Caco-2 (cell line): ENCODE measurements around the gene BCR. TPM values are rescaled to one million over a fixed set of nuclear protein-coding genes. Genes with fewer than 3 reads are reported as not detected.
A peak's percentile ranks its signal among the peaks of the same experiment; 100 is the strongest.

Experiments
- BruUV-seq: library from RNA; stranded (reverse); fragments of 400-500 nt; replicated peaks from 2 replicates; lab custom pipeline; 2021; lab: Mats Ljungman, UMichigan
- CTCF ChIA-PET: fragments of 300-600 bp; sonication (Branson Sonifier 250); formaldehyde crosslinking; loops from one replicate; lab custom pipeline; 2022; ENCODE audit warnings: antibody characterized with exemption; lab: Charles Lee
- POLR2A ChIA-PET: fragments of 300-600 bp; sonication (Branson Sonifier 250); formaldehyde crosslinking; loops from one replicate; lab custom pipeline; 2022; ENCODE audit warnings: antibody characterized with exemption; lab: Charles Lee
- DNase-seq, 2 experiments: peaks; one replicate each; pipeline versions ENCODE4 v3.0.0 to v3.0.0-alpha.2; 2020 to 2022
- H3K27me3 ChIP-seq: replicated peaks from 2 replicates; pipeline ENCODE4 v1.6.0; 2011; ENCODE audit warnings: low read length; ENCODE audit not compliant: control insufficient read depth, insufficient read depth
- H3K36me3 ChIP-seq: 2 replicates; pipeline ENCODE4 v1.5.1; 2011; ENCODE audit warnings: low read length; ENCODE audit not compliant: control insufficient read depth, insufficient read depth
- H3K4me1 ChIP-seq: fragments of 250-450 bp; sonication (Bioruptor Pico); 2 replicates; pipeline ENCODE4 v1.5.1; 2020; ENCODE audit warnings: mild to moderate bottlenecking
- H3K4me3 ChIP-seq: 2 replicates; pipeline ENCODE4 v1.5.1; 2011; ENCODE audit warnings: low read depth, mild to moderate bottlenecking, control low read depth, low read length
- H3K9me3 ChIP-seq: fragments of 250-450 bp; sonication (Bioruptor Pico); 2 replicates; pipeline ENCODE4 v1.5.1; 2020; ENCODE audit warnings: mild to moderate bottlenecking, moderate library complexity
- H3K27ac Mint-ChIP-seq: one replicate; pipeline ENCODE4 v1.8.0; 2022; ENCODE audit warnings: mixed read lengths; ENCODE audit not compliant: unreplicated experiment
- H3K27me3 Mint-ChIP-seq: one replicate; pipeline ENCODE4 v1.8.0; 2022; ENCODE audit warnings: mixed read lengths; ENCODE audit not compliant: insufficient read depth, unreplicated experiment
- H3K36me3 Mint-ChIP-seq: one replicate; pipeline ENCODE4 v1.8.0; 2022; ENCODE audit warnings: mild to moderate bottlenecking, mixed read lengths; ENCODE audit not compliant: insufficient read depth, unreplicated experiment
- H3K4me1 Mint-ChIP-seq: one replicate; pipeline ENCODE4 v1.8.0; 2022; ENCODE audit warnings: low read depth, mixed read lengths; ENCODE audit not compliant: unreplicated experiment
- H3K4me3 Mint-ChIP-seq: one replicate; pipeline ENCODE4 v1.8.0; 2022; ENCODE audit warnings: mild to moderate bottlenecking, moderate library complexity, mixed read lengths; ENCODE audit not compliant: unreplicated experiment
- H3K9me3 Mint-ChIP-seq: one replicate; pipeline ENCODE4 v1.8.0; 2022; ENCODE audit warnings: mixed read lengths; ENCODE audit not compliant: unreplicated experiment
- CTCF ChIP-seq, 2 experiments: fragments of 200-600 bp in 1 of 2; IDR thresholded peaks; 1 replicate in 1 of 2; 2 replicates in 1 of 2; pipeline versions ENCODE4 v1.5.1 to v1.8.0; 2011 to 2022; ENCODE audit warnings: antibody characterized with exemption in 1 of 2, control low read depth in 1 of 2, inconsistent platforms in 1 of 2, low read depth in 1 of 2, low read length in 1 of 2, mild to moderate bottlenecking in 1 of 2, moderate library complexity in 1 of 2; ENCODE audit not compliant: insufficient read depth in 1 of 2, severe bottlenecking in 1 of 2, unreplicated experiment in 1 of 2
- intact Hi-C: fragments of 100-400 bp; cut with micrococcal nuclease; formaldehyde crosslinking; loops from one replicate; pipeline ENCODE4 v1.10.0; 2022; ENCODE audit not compliant: unreplicated experiment
- total RNA-seq: library from RNA; stranded (reverse); gene quantifications from 2 replicates; pipeline ENCODE4 v1.2.3, GENCODE V29; 2022

BCR gene
- total RNA-seq, 1 experiment from 2014 or later = 87.4 TPM

DNA sequence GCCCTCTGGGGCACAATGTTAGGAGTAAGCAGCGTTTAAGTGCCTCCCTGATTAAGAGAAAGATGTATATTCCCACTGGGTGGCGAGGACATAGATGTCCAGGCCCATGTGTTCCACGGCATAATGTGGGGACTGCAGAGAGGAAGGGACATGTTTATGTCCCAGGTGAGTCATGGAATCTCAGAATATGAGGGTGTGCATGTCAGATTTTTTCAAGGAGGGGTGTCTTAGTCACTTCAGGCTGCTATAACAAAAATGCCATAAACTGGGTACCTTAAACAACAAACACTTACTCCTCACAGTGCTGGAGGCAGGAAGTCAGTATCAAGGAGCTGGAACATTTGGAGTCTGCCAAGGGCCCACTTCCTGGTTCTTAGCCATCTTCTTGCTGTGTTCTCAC is 55.1 kb downstream of the BCR start:
- intact Hi-C loops = no loop called here
- no peak for DNase-seq
- no peak overlapping the region for H3K4me3 ChIP-seq
- no peak for TF ChIP-seq CTCF (IDR thresholded peaks at IDR 0.05; ENCODE audit: insufficient read depth in 1 of 2, low read depth in 1 of 2, low read length in 1 of 2, severe bottlenecking in 1 of 2, unreplicated experiment in 1 of 2)
- Mint-ChIP-seq H3K27me3 (no peaks in the 10 kb centered on the region), H3K27ac (peak overlapping the region; percentile 35), H3K4me3 (no peak overlapping the region), H3K4me1 (peaks cover 8% of the 10 kb centered on the region), H3K9me3 (no peaks in the 10 kb centered on the region), H3K36me3 (peaks cover 42% of the 10 kb centered on the region)
- H3K9me3 ChIP-seq = no peaks in the 10 kb centered on the region
- no peaks in the 10 kb centered on the region for H3K27me3 ChIP-seq
- peaks cover 6% of the 10 kb centered on the region; the same call in 1 of the 2 replicates for H3K4me1 ChIP-seq
- no TSS peak for BruUV-seq
- CTCF ChIA-PET = no interaction called here
- peaks cover 4% of the 10 kb centered on the region for H3K36me3 ChIP-seq
- POLR2A ChIA-PET = no interaction called here

- Histone ChIP-seq H3K36me3 (peaks cover 4% of the 10 kb centered on the region), H3K27me3 (no peaks in the 10 kb centered on the region), H3K4me3 (no peak overlapping the region), H3K9me3 (no peaks in the 10 kb centered on the region), H3K4me1 (peaks cover 10% of the 10 kb centered on the region)
- ChIA-PET CTCF (no interaction called here), POLR2A (no interaction called here)
- Mint-ChIP-seq H3K27ac (no peak overlapping the region), H3K4me1 (peaks cover 14% of the 10 kb centered on the region), H3K9me3 (no peaks in the 10 kb centered on the region), H3K36me3 (peaks cover 47% of the 10 kb centered on the region), H3K4me3 (no peak overlapping the region), H3K27me3 (no peaks in the 10 kb centered on the region)
- no peak for TF ChIP-seq CTCF (IDR thresholded peaks at IDR 0.05; ENCODE audit: insufficient read depth in 1 of 2, low read depth in 1 of 2, low read length in 1 of 2, severe bottlenecking in 1 of 2, unreplicated experiment in 1 of 2)
- DNase-seq = no peak
- BruUV-seq = no TSS peak
- intact Hi-C loops = no loop called here
Measured at GRCh38 chr22:23236026-23236425, 55.7 kb downstream of the BCR start.

DNA sequence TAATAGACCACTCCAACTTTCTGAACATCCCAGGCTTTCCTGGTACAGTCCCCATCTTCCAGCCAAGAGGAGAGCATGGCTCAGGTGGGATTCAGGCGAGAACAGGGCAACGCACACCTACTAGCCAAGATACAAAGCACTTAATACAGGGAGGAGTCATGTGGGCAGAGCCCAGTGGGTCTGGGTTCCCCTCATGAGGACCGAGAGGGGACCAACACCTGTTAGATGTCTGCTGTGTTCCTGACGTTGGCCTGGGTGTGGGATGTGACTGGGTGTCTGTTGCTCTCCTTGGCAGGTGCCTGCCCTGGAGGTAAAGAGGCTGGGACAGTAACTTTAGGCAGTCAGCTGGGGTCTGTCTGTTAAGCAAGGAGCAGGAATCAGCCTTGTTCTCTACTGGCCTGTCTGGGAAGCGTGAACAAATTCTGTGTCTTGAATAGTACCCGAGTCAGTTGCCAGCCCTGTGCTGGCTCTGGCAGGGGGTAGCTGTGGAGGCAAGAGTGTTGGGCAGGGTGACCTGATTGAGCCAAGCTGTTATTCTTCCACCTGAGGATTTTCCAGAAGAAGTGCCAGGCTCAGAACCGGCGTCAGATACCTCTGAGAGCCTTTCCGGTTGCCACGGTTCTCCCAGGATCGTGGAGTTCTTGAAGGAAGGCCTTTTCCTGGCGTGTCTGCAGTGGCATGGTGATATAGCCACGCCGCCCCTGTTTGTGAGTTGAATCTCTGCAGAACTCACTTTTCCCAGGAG is 56.3 kb downstream of the BCR start:
- no peak for TF ChIP-seq CTCF (IDR thresholded peaks at IDR 0.05; ENCODE audit: insufficient read depth in 1 of 2, low read depth in 1 of 2, low read length in 1 of 2, severe bottlenecking in 1 of 2, unreplicated experiment in 1 of 2)
- no peaks in the 10 kb centered on the region for H3K27me3 ChIP-seq
- Mint-ChIP-seq H3K36me3 (peaks cover 47% of the 10 kb centered on the region), H3K9me3 (no peaks in the 10 kb centered on the region), H3K4me3 (no peak overlapping the region), H3K27ac (no peak overlapping the region), H3K4me1 (peaks cover 20% of the 10 kb centered on the region), H3K27me3 (no peaks in the 10 kb centered on the region)
- ChIA-PET CTCF (interaction anchor here (0.6 to 0.7 kb wide), 2 partner anchors 10 to 50 kb away, joined by 3 read pairs; no protein-coding TSS in a partner anchor), POLR2A (no interaction called here)
- DNase-seq = no peak
- no TSS peak for BruUV-seq
- peaks cover 16% of the 10 kb centered on the region for H3K4me1 ChIP-seq
- intact Hi-C loops = no loop called here
- H3K4me3 ChIP-seq = no peak overlapping the region
- H3K9me3 ChIP-seq = no peaks in the 10 kb centered on the region
- H3K36me3 ChIP-seq = peaks cover 4% of the 10 kb centered on the region
